Suprapubic skin (tissue), 4 donors: ENCODE data around the gene LDB2. TPM values are rescaled to one million over a fixed set of nuclear protein-coding genes. Genes with fewer than 3 reads are reported as not detected.

Source experiments
- DNase-seq, 2 donors: peaks; one replicate each; pipeline ENCODE4 v3.0.0-alpha.2; 2019; ENCODE audit warnings: low spot score in 2 of 2
- H3K27ac ChIP-seq: fragments of 200-600 bp; sonication (generic); one replicate; pipeline ENCODE4 v1.5.1; 2019
- H3K27me3 ChIP-seq: fragments of 200-600 bp; sonication (generic); one replicate; pipeline ENCODE4 v1.5.1; 2019
- H3K36me3 ChIP-seq: fragments of 200-600 bp; sonication (generic); one replicate; pipeline ENCODE4 v1.5.1; 2019
- H3K4me1 ChIP-seq: fragments of 200-600 bp; sonication (generic); one replicate; pipeline ENCODE4 v1.5.1; 2019
- H3K4me3 ChIP-seq: fragments of 200-600 bp; sonication (generic); one replicate; pipeline ENCODE4 v1.5.1; 2019; ENCODE audit warnings: mild to moderate bottlenecking
- H3K9me3 ChIP-seq: fragments of 200-600 bp; sonication (generic); one replicate; pipeline ENCODE4 v1.5.1; 2019
- CTCF ChIP-seq, 2 donors: fragments of 200-600 bp in 1 of 2; fragments of 450-650 bp in 1 of 2; sonication (generic) in 1 of 2; IDR thresholded peaks; one replicate each; pipeline ENCODE4 v1.5.1; 2016 to 2019; ENCODE audit warnings: antibody characterized with exemption in 2 of 2, mild to moderate bottlenecking in 1 of 2, moderate library complexity in 1 of 2
- EP300 ChIP-seq: sonication (generic); formaldehyde crosslinking; IDR thresholded peaks from one replicate; pipeline ENCODE4 v1.6.1; 2017; ENCODE audit warnings: antibody characterized with exemption
- POLR2A ChIP-seq, 2 donors: fragments of 450-650 bp; IDR thresholded peaks; one replicate each; pipeline ENCODE4 v1.6.1; 2017; ENCODE audit warnings: antibody characterized with exemption in 2 of 2, mild to moderate bottlenecking in 2 of 2, moderate library complexity in 2 of 2
- POLR2AphosphoS5 ChIP-seq, 3 donors: sonication (generic); formaldehyde crosslinking; IDR thresholded peaks; one replicate each; pipeline ENCODE4 v1.6.1; 2017; ENCODE audit warnings: antibody characterized with exemption in 3 of 3
- WGBS: methylation state at CpG from one replicate; pipeline ENCODE4 v1.1.5; 2018; 5-methylcytosine and 5-hydroxymethylcytosine counted together
- total RNA-seq, 4 donors: library from RNA; depleted of rRNA; stranded (reverse); fragments of >200 nt; gene quantifications; one replicate each; pipeline ENCODE4 v1.1.0, GENCODE V29; 2016

Gene LDB2
- total RNA-seq, 4 donors from 2014 or later: 4.7 to 17.7 (median 9.9) TPM

- Histone ChIP-seq H3K36me3 (no peaks in the 10 kb centered on the region), H3K4me1 (peaks cover 7% of the 10 kb centered on the region), H3K27ac (no peak overlapping the region), H3K27me3 (no peaks in the 10 kb centered on the region), H3K4me3 (no peak overlapping the region), H3K9me3 (no peaks in the 10 kb centered on the region)
- 65% methylated on average over 7 of the region's 7 CpGs for WGBS
- TF ChIP-seq POLR2A (IDR thresholded peaks at IDR 0.05) (no peak), EP300 (no peak), CTCF (IDR thresholded peaks at IDR 0.05) (no peak), POLR2AphosphoS5 (IDR thresholded peaks at IDR 0.05) (no peak)
- DNase-seq: no peak
Measured at GRCh38 chr4:16598597-16599206, 299.7 kb downstream of the LDB2 start.

- 84% methylated on average over 6 of the region's 6 CpGs for WGBS
- Histone ChIP-seq H3K9me3 (no peaks in the 10 kb centered on the region), H3K4me3 (no peak overlapping the region), H3K27me3 (no peaks in the 10 kb centered on the region), H3K36me3 (no peaks in the 10 kb centered on the region), H3K27ac (no peak overlapping the region), H3K4me1 (peaks cover 7% of the 10 kb centered on the region)
- no peak for TF ChIP-seq EP300
- TF ChIP-seq POLR2A (IDR thresholded peaks at IDR 0.05): no peak
- no peak for TF ChIP-seq POLR2AphosphoS5 (IDR thresholded peaks at IDR 0.05)
- TF ChIP-seq CTCF (IDR thresholded peaks at IDR 0.05): no peak
- DNase-seq: no peak
Measured at GRCh38 chr4:16597845-16598596, 300.4 kb downstream of the LDB2 start.

GRCh38 chr4:16597443-16597842 is 301.0 kb downstream of the LDB2 start:
- H3K27ac ChIP-seq: no peak overlapping the region
- TF ChIP-seq CTCF (IDR thresholded peaks at IDR 0.05): no peak
- TF ChIP-seq EP300: no peak
- TF ChIP-seq POLR2AphosphoS5 (IDR thresholded peaks at IDR 0.05): no peak
- no peak overlapping the region for H3K4me3 ChIP-seq
- no peaks in the 10 kb centered on the region for H3K27me3 ChIP-seq
- no peaks in the 10 kb centered on the region for H3K9me3 ChIP-seq
- 74% methylated on average over 2 of the region's 2 CpGs for whole genome bisulfite sequencing
- DNase-seq: no peak
- peaks cover 7% of the 10 kb centered on the region for H3K4me1 ChIP-seq
- H3K36me3 ChIP-seq: no peaks in the 10 kb centered on the region

DNA sequence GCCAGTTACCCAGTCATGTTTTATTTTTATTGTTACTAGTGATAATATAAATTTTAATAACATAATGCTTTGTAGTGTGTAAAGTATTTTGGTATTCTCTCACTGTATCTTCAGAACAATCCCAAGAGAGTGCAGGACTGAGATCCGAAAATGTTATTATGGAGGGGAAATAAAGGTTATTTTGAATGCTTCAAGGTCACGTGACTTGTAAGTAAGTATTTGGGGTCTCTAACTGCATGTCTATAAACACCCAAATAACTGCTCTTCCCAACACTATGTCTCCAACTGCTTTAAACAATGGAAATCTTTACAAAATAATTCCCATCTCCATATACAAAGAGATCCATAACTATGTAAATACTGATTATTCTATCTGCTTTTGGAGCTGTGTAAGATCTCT is 302.2 kb downstream of the LDB2 start:
- H3K9me3 ChIP-seq: no peaks in the 10 kb centered on the region
- H3K36me3 ChIP-seq: no peaks in the 10 kb centered on the region
- 85% methylated on average over 2 of the region's 2 CpGs for WGBS
- no peak overlapping the region for H3K27ac ChIP-seq
- H3K27me3 ChIP-seq: no peaks in the 10 kb centered on the region
- H3K4me3 ChIP-seq: no peak overlapping the region
- H3K4me1 ChIP-seq: peaks cover 7% of the 10 kb centered on the region
- no peak for TF ChIP-seq CTCF (IDR thresholded peaks at IDR 0.05)
- TF ChIP-seq EP300: no peak
- no peak for TF ChIP-seq POLR2AphosphoS5 (IDR thresholded peaks at IDR 0.05)
- no peak for TF ChIP-seq POLR2A (IDR thresholded peaks at IDR 0.05)
- DNase-seq: no peak

DNA sequence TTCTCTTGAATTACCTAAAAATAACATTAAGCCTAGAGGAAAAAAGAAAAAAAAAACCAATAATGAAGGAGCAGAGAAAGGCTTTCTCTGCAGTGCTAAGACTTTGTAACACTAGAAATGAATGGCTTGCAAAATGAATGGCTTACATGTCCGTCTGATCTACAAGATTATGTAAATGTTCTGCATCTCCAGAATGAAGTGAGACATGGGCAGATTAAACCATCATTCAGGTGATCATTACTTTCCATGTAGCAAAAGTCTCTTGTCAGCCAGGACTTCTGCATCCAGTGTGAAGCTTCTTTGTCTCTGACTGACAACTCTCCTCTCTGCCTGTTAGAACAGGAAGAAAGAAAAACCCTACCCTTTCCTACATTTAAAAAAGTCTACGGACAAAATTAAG is 304.3 kb downstream of the LDB2 start:
- Histone ChIP-seq H3K4me1 (peaks cover 7% of the 10 kb centered on the region), H3K36me3 (no peaks in the 10 kb centered on the region), H3K27ac (no peak overlapping the region), H3K4me3 (no peak overlapping the region), H3K9me3 (no peaks in the 10 kb centered on the region), H3K27me3 (no peaks in the 10 kb centered on the region)
- WGBS: 55% methylated on average over 2 of the region's 2 CpGs
- no peak for DNase-seq
- TF ChIP-seq EP300: no peak
- no peak for TF ChIP-seq POLR2AphosphoS5 (IDR thresholded peaks at IDR 0.05)
- TF ChIP-seq POLR2A (IDR thresholded peaks at IDR 0.05): no peak
- TF ChIP-seq CTCF (IDR thresholded peaks at IDR 0.05): no peak
